HepG2 (cell line): ENCODE results near the gene NME2. TPM values are rescaled to one million over a fixed set of nuclear protein-coding genes. Genes with fewer than 3 reads are reported as not detected.

Source experiments
- CBX2 ChIP-seq, 2 experiments: fragments of 200-600 bp in 1 of 2; sonication (generic); formaldehyde crosslinking in 1 of 2; IDR thresholded peaks; 2 replicates each; pipeline versions ENCODE4 v1.7.0 to v1.8.1; 2018 to 2022; ENCODE audit warnings: low read depth in 2 of 2, low read length in 1 of 2, mild to moderate bottlenecking in 1 of 2, missing genetic modification reagents in 1 of 2
- ELF3 ChIP-seq: IDR thresholded peaks from 2 replicates; pipeline ENCODE4 v1.6.1; 2016; ENCODE audit warnings: missing genetic modification reagents, missing compliant biosample characterization
- GABPA ChIP-seq, 2 experiments: IDR thresholded peaks; 2 replicates each; pipeline ENCODE4 v1.6.1; 2011 to 2016; ENCODE audit warnings: low read depth in 2 of 2, low read length in 1 of 2, missing biosample characterization in 1 of 2, missing genetic modification characterization in 1 of 2
- GATAD1 ChIP-seq: IDR thresholded peaks from 2 replicates; pipeline ENCODE4 v1.6.1; 2016; ENCODE audit warnings: missing genetic modification reagents, missing compliant biosample characterization
- HNRNPLL ChIP-seq: fragments of 200-400 bp; formaldehyde crosslinking; IDR thresholded peaks from 2 replicates; pipeline ENCODE4 v1.6.1; 2017; ENCODE audit warnings: mild to moderate bottlenecking, low read depth, low read length; ENCODE audit not compliant: poor library complexity, severe bottlenecking
- HNRNPUL1 ChIP-seq: fragments of 200-400 bp; formaldehyde crosslinking; IDR thresholded peaks from 2 replicates; pipeline ENCODE4 v1.6.1; 2017; ENCODE audit warnings: low read depth, mild to moderate bottlenecking, low read length, moderate library complexity
- PTBP1 ChIP-seq: fragments of 200-400 bp; formaldehyde crosslinking; IDR thresholded peaks from 2 replicates; pipeline ENCODE4 v1.6.1; 2018; ENCODE audit warnings: low read length, low read depth; ENCODE audit not compliant: poor library complexity, severe bottlenecking
- RBFOX2 ChIP-seq: fragments of 200-400 bp; formaldehyde crosslinking; IDR thresholded peaks from 2 replicates; pipeline ENCODE4 v1.6.1; 2017; ENCODE audit warnings: low read depth, mild to moderate bottlenecking, low read length
- RFXAP ChIP-seq: sonication (generic); formaldehyde crosslinking; IDR thresholded peaks from 2 replicates; pipeline ENCODE4 v1.4.0; 2020; ENCODE audit warnings: missing genetic modification reagents, borderline replicate concordance
- SRSF9 ChIP-seq: fragments of 200-400 bp; formaldehyde crosslinking; IDR thresholded peaks from 2 replicates; pipeline ENCODE4 v1.6.1; 2018; ENCODE audit warnings: borderline replicate concordance, mild to moderate bottlenecking, low read depth, low read length; ENCODE audit not compliant: insufficient read depth, poor library complexity, severe bottlenecking
- ZKSCAN1 ChIP-seq: fragments of 150-350 bp; IDR thresholded peaks from 2 replicates; pipeline ENCODE4 v1.6.1; 2014; ENCODE audit warnings: low read length
- ZNF451 ChIP-seq: sonication (generic); formaldehyde crosslinking; IDR thresholded peaks from 2 replicates; pipeline ENCODE4 v1.5.0; 2020; ENCODE audit warnings: mild to moderate bottlenecking, missing genetic modification reagents
- ZNF615 ChIP-seq: sonication (generic); formaldehyde crosslinking; IDR thresholded peaks from 2 replicates; pipeline ENCODE4 v1.5.0; 2020; ENCODE audit warnings: mild to moderate bottlenecking, missing genetic modification reagents, borderline replicate concordance
- polyA plus RNA-seq, 8 experiments: library from polyadenylated mRNA; depleted of rRNA in 3 of 8; stranded (reverse) in 7 of 8; unstranded in 1 of 8; fragments of >200 nt; fragmentation: Illumina TruSeq in 4 of 8; extraction: Trizol in 4 of 8; gene quantifications; 2 replicates each; pipeline versions ENCODE4 v1.2.1 to v1.2.3, GENCODE V29; 2011 to 2016; ENCODE audit warnings: low read depth in 4 of 8, missing spikeins in 1 of 8, mixed read lengths in 1 of 8; ENCODE audit not compliant: insufficient read depth in 1 of 8
- total RNA-seq, 5 experiments: library from RNA; depleted of rRNA; stranded (reverse); fragments of >200 nt; fragmentation: Illumina TruSeq; extraction: Trizol; gene quantifications; 2 replicates each; pipeline ENCODE4 v1.2.3, GENCODE V29; 2016; ENCODE audit warnings: low read depth in 1 of 5
- TF ChIP-seq, protein P1 (sequence below): IDR thresholded peaks from 2 replicates; pipeline ENCODE4 v1.6.1; 2012; ENCODE audit warnings: low read length, improper control_type of control experiment
- TF ChIP-seq, protein P2 (sequence below): sonication (generic); formaldehyde crosslinking; IDR thresholded peaks from 2 replicates; pipeline ENCODE4 v1.4.0; 2020; ENCODE audit warnings: low read depth, missing genetic modification reagents
- TF ChIP-seq, protein P3 (sequence below): sonication (generic); formaldehyde crosslinking; IDR thresholded peaks from 2 replicates; pipeline ENCODE4 v1.5.0; 2020; ENCODE audit warnings: mild to moderate bottlenecking, missing genetic modification reagents

Gene NME2
- total and polyA plus RNA-seq, 2 of the 13 experiments (the other 11 are each of a cell fraction or from before 2014, with no cell fraction given): 790 to 1,213 TPM

DNA sequence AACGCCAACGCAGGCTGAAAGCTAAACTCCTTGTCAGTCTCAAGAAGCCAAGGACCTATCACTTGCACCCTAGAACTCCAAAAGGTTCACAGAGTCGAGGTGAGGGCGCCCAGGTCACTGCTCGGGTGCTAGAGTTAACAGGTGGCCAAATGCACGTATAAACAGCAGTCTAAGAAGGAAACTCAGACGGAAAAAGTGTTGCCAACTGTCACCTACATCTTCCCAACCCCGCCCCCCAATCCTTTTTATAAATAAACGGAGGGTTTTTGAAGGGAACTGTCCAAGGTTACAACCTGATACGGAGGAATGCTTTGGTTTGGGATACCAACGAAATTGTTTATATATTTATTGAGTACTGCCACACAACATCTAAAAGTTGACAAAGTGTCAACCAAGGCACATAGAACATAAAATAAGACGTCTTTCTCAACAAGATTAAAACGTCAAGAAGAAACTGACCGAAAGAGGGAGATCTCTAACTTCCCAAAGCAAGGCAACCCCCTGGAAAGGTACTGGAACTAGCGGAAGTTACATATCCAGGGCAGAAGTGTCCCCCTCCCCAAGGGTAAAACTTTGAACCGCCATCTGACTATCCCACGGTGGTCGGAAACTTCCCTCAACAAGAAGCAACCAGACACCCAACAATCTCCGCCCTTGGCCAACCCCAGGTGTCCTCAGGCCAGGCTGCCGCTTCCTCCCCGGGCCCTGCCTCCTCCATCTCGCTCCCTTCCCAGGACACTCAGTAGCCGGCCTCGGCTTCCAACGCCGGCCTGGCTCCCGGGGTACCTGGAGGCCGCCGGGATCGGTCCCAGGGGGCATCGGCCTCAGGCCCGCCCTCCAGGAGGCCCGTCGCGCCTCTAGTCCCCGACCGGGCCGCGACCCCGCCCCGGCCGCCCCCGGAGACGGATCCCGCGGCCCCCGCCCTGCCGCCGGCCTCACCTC, 46.5 kb upstream of the NME2 start (continued):
- TF ChIP-seq GABPA (IDR thresholded peaks at IDR 0.05; ENCODE audit: low read depth, low read length) (no peak), GABPA (CRISPR knock-in tag; IDR thresholded peaks at IDR 0.05; ENCODE audit: low read depth) (peak; percentile 74; the same call in 1 of the 2 replicates), ZKSCAN1 (no peak), GATAD1 (CRISPR knock-in tag) (peak; percentile 77; the same call in 1 of the 2 replicates), RBFOX2 (0 out of 2 replicates have a peak, but pooled peaks have one; percentile 21), RFXAP (CRISPR knock-in tag) (no peak), CBX2 (IDR thresholded peaks at IDR 0.05; ENCODE audit: low read depth, low read length) (no peak), CBX2 (CRISPR knock-in tag; IDR thresholded peaks at IDR 0.05; ENCODE audit: low read depth) (no peak), ZNF615 (CRISPR knock-in tag) (0 out of 2 replicates have a peak, but pooled peaks have one; percentile 27), PTBP1 (no peak), HNRNPUL1 (no peak), ZNF451 (CRISPR knock-in tag) (no peak), HNRNPLL (peak; percentile 26), SRSF9 (no peak), ELF3 (CRISPR knock-in tag) (peak; percentile 58; the same call in 1 of the 2 replicates)
- TF ChIP-seq, protein P1, sequence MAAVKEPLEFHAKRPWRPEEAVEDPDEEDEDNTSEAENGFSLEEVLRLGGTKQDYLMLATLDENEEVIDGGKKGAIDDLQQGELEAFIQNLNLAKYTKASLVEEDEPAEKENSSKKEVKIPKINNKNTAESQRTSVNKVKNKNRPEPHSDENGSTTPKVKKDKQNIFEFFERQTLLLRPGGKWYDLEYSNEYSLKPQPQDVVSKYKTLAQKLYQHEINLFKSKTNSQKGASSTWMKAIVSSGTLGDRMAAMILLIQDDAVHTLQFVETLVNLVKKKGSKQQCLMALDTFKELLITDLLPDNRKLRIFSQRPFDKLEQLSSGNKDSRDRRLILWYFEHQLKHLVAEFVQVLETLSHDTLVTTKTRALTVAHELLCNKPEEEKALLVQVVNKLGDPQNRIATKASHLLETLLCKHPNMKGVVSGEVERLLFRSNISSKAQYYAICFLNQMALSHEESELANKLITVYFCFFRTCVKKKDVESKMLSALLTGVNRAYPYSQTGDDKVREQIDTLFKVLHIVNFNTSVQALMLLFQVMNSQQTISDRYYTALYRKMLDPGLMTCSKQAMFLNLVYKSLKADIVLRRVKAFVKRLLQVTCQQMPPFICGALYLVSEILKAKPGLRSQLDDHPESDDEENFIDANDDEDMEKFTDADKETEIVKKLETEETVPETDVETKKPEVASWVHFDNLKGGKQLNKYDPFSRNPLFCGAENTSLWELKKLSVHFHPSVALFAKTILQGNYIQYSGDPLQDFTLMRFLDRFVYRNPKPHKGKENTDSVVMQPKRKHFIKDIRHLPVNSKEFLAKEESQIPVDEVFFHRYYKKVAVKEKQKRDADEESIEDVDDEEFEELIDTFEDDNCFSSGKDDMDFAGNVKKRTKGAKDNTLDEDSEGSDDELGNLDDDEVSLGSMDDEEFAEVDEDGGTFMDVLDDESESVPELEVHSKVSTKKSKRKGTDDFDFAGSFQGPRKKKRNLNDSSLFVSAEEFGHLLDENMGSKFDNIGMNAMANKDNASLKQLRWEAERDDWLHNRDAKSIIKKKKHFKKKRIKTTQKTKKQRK: no peak
- TF ChIP-seq, protein P2, sequence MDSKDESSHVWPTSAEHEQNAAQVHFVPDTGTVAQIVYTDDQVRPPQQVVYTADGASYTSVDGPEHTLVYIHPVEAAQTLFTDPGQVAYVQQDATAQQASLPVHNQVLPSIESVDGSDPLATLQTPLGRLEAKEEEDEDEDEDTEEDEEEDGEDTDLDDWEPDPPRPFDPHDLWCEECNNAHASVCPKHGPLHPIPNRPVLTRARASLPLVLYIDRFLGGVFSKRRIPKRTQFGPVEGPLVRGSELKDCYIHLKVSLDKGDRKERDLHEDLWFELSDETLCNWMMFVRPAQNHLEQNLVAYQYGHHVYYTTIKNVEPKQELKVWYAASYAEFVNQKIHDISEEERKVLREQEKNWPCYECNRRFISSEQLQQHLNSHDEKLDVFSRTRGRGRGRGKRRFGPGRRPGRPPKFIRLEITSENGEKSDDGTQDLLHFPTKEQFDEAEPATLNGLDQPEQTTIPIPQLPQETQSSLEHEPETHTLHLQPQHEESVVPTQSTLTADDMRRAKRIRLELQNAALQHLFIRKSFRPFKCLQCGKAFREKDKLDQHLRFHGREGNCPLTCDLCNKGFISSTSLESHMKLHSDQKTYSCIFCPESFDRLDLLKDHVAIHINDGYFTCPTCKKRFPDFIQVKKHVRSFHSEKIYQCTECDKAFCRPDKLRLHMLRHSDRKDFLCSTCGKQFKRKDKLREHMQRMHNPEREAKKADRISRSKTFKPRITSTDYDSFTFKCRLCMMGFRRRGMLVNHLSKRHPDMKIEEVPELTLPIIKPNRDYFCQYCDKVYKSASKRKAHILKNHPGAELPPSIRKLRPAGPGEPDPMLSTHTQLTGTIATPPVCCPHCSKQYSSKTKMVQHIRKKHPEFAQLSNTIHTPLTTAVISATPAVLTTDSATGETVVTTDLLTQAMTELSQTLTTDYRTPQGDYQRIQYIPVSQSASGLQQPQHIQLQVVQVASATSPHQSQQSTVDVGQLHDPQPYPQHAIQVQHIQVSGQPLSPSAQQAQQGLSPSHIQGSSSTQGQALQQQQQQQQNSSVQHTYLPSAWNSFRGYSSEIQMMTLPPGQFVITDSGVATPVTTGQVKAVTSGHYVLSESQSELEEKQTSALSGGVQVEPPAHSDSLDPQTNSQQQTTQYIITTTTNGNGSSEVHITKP (CRISPR knock-in tag): no peak
- TF ChIP-seq, protein P3, sequence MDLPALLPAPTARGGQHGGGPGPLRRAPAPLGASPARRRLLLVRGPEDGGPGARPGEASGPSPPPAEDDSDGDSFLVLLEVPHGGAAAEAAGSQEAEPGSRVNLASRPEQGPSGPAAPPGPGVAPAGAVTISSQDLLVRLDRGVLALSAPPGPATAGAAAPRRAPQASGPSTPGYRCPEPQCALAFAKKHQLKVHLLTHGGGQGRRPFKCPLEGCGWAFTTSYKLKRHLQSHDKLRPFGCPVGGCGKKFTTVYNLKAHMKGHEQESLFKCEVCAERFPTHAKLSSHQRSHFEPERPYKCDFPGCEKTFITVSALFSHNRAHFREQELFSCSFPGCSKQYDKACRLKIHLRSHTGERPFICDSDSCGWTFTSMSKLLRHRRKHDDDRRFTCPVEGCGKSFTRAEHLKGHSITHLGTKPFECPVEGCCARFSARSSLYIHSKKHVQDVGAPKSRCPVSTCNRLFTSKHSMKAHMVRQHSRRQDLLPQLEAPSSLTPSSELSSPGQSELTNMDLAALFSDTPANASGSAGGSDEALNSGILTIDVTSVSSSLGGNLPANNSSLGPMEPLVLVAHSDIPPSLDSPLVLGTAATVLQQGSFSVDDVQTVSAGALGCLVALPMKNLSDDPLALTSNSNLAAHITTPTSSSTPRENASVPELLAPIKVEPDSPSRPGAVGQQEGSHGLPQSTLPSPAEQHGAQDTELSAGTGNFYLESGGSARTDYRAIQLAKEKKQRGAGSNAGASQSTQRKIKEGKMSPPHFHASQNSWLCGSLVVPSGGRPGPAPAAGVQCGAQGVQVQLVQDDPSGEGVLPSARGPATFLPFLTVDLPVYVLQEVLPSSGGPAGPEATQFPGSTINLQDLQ (CRISPR knock-in tag): no peak; the same call in 1 of the 2 replicates
